SJSA1 (cell line): Measurements from ENCODE around the gene DAB2IP. TPM values are rescaled to one million over a fixed set of nuclear protein-coding genes. Genes with fewer than 3 reads are reported as not detected.

ENCODE experiments used
- DNase-seq, 2 experiments: peaks; one replicate each; pipeline ENCODE4 v3.0.0-alpha.2; 2015 to 2020; ENCODE audit warnings: low spot score in 2 of 2, low read depth in 1 of 2
- H3K27ac ChIP-seq: fragments of 250-450 bp; sonication (Bioruptor Pico); 2 replicates; pipeline ENCODE4 v1.5.1; 2020; ENCODE audit warnings: mild to moderate bottlenecking, moderate library complexity
- H3K27me3 ChIP-seq: fragments of 250-450 bp; sonication (Bioruptor Pico); replicated peaks from 2 replicates; pipeline ENCODE4 v1.5.1; 2020; ENCODE audit warnings: mild to moderate bottlenecking, moderate library complexity
- H3K36me3 ChIP-seq: fragments of 250-450 bp; sonication (Bioruptor Pico); 2 replicates; pipeline ENCODE4 v1.5.1; 2020; ENCODE audit warnings: mild to moderate bottlenecking
- H3K4me1 ChIP-seq: fragments of 250-450 bp; sonication (Bioruptor Pico); replicated peaks from 2 replicates; pipeline ENCODE4 v1.6.1; 2021; ENCODE audit warnings: mild to moderate bottlenecking
- H3K4me3 ChIP-seq: fragments of 250-450 bp; sonication (Bioruptor Pico); 2 replicates; pipeline ENCODE4 v1.5.1; 2020; ENCODE audit warnings: mild to moderate bottlenecking
- H3K9me3 ChIP-seq: fragments of 250-450 bp; sonication (Bioruptor Pico); replicated peaks from 2 replicates; pipeline ENCODE4 v1.5.1; 2020; ENCODE audit warnings: mild to moderate bottlenecking
- total RNA-seq: library from RNA; depleted of rRNA; stranded (reverse); fragments of >200 nt; shearing (Covaris generic); gene quantifications from 2 replicates; pipeline ENCODE4 v1.2.3, GENCODE V29; 2014

Gene DAB2IP
- total RNA-seq, 1 experiment from 2014 or later, result 2.8 TPM

DNA sequence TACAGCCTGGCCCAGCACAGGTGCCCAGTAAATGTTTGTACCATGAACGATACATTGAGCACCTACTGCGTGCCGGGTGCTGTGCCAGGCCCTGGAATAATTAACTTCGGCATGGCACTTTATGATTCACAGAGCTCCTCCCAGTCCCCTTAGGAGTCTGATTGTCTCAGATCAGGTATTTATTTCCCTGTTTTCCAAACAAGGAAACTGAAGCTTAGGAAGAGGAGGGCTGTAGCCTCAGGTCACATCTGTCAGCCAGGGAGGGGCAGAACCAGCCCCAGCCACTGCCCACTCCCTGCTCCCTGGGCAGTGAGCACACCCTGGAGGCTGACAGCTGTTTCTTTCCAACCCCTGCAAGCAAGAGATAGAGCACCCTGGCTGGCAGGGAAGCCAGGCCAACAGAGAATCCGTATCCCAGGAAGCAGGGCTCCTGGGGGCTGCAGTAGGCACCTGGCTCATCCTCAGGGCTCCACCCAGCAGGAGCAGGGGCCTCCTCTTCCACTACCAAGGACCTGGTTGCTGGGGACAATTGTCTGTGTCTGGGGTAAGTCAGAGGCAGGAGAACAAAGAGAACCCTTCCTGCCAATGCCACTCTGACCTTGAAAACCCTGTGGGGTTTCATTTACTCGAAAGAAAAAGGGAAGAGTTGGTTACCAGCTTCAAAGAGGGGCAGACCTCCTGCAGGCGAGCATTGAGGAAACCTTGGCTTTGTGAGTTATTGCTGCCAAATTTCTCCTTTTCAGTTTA is 69.0 kb downstream of the DAB2IP start:
- Histone ChIP-seq H3K4me1 (no peaks in the 10 kb centered on the region), H3K27me3 (no peaks in the 10 kb centered on the region), H3K4me3 (no peak overlapping the region), H3K27ac (no peak overlapping the region), H3K9me3 (no peaks in the 10 kb centered on the region), H3K36me3 (no peaks in the 10 kb centered on the region)
- no peak for DNase-seq

DNA sequence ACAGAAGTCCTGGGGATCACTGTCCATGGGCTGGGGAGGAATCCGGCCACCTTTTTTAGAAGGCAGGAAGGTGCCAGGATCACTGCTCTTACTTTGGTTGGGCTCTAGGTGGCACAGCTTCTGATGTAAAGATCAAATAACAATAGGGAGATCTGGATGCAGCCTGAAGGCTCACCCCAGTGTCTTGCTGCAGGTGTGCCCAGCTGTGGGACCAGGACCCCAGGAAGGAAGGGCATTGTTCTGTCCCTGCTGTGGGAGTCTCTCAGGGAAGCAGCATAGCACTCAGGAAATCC is 69.6 kb downstream of the DAB2IP start:
- no peak for DNase-seq
- no peak overlapping the region for H3K27ac ChIP-seq
- H3K36me3 ChIP-seq, result no peaks in the 10 kb centered on the region
- no peaks in the 10 kb centered on the region for H3K27me3 ChIP-seq
- H3K9me3 ChIP-seq, result no peaks in the 10 kb centered on the region
- no peak overlapping the region for H3K4me3 ChIP-seq
- no peaks in the 10 kb centered on the region for H3K4me1 ChIP-seq

DNA sequence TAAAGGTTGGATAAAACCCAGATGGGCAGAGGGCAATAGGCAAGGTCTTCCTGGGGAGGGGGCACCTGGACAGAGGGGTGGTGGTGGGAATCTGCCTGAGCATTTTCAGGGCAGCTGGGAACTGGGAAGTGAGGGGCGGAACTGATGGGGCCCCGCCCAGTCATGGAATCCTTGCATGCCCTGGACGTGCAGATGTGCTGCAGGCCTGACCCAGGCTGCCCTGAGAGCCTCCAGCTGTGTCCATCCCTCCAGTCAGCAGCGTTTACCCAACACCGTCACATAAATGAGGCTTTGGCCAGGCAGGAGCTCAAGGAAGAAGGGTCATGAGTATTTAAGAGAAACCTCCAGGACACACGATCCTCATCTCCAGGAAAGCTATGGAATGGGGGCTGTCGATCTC is 70.3 kb downstream of the DAB2IP start:
- Histone ChIP-seq H3K4me3 (no peak overlapping the region), H3K27me3 (no peaks in the 10 kb centered on the region), H3K36me3 (no peaks in the 10 kb centered on the region), H3K4me1 (no peaks in the 10 kb centered on the region), H3K9me3 (no peaks in the 10 kb centered on the region), H3K27ac (no peak overlapping the region)
- no peak for DNase-seq

DNA sequence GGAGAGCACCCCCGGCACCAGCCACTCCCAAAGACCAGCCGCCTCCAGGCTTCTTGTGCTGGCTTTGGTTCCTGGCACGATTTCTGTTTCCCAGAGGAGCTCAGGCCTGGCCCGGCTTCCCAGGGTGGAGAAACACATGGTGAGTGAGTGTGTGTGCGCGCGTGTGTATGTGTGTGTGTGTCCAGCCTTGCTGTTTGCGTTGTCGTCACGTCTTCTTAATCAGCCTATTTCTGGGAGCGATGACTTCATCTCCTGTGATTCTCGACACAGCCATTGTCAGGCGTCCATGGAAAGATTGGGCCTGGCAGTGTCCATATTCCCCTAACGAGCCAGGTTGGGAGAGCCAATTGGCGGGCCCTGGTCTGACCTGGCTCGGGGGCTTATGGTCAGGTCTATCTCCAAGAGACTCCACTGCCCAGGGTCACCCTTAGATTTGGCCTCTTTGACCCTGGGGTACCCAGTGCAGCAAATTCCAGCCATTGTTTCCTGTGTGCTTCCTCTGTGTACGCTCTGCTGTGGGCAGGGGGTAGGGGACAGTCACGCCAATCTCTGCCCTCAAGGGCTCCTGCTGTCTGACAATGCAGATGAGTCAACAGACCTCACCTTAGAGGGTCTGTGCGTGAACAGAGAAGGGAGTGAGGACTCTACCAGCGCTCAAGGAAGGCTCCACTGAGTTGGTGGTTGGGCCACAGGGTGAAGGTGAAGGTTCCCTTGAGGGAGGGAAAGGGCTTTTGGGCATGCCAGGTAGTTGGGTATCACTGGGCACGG is 73.8 kb downstream of the DAB2IP start:
- Histone ChIP-seq H3K9me3 (no peaks in the 10 kb centered on the region), H3K4me3 (no peak overlapping the region), H3K27ac (no peak overlapping the region), H3K36me3 (no peaks in the 10 kb centered on the region), H3K27me3 (no peaks in the 10 kb centered on the region), H3K4me1 (no peaks in the 10 kb centered on the region)
- no peak for DNase-seq

DNA sequence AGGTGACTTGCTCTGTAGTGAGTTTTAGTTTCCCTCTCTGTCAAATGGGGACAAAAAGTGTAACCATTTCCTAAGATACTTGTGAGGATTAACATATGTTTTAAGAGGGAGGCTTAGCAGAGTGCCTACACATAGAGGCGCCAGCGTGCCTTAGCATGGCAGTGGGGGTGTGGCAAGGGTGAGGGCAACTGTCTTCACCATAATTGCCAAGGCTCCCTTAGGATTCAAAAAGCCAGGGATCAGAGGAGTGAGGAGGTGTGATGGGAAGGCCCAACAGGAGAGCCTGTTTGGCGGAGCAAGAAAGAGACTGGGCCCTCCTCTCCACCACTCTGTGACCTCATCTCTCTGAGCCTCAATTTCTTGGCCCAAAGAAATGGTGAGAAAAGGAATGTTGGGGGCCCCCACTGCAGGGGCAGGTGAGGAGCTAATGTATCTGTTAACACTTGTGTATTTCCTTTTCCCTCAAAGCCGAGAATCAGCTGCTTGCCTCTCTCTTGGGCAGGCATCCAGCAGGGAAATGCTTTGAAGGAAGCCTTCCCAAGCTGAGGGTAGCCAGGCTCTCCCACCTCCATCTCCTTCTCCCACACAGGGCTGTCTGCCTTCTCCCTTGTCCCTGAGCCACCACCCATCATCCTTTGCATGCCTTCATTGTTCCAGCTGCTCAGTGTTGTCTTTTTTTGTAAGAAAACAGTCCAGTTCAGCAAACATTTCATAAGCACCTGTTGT is 76.0 kb downstream of the DAB2IP start:
- Histone ChIP-seq H3K4me1 (no peaks in the 10 kb centered on the region), H3K36me3 (no peaks in the 10 kb centered on the region), H3K27me3 (no peaks in the 10 kb centered on the region), H3K9me3 (no peaks in the 10 kb centered on the region), H3K27ac (no peak overlapping the region), H3K4me3 (no peak overlapping the region)
- DNase-seq, result no peak

DNA sequence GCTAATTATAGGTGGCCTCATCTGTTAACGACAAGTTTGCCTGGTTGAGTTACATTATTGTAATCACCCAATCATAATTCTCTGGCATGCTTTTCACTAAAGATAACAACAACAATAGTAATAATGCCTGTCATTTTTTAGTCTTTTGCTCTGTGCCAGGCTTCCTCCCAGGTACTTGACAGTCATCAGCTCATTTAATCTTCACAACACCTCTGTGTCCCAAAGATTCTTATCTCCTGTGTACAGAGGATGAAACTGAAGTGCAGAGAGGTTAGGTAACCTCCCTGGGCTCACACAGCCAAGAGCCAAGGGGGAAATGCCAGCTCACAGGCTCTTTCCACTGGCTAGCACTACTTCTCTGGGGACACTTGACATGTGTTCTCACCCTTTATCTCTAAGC is 77.5 kb downstream of the DAB2IP start:
- DNase-seq, result no peak
- no peaks in the 10 kb centered on the region for H3K27me3 ChIP-seq
- H3K4me1 ChIP-seq, result no peaks in the 10 kb centered on the region
- no peak overlapping the region for H3K4me3 ChIP-seq
- no peak overlapping the region for H3K27ac ChIP-seq
- no peaks in the 10 kb centered on the region for H3K9me3 ChIP-seq
- H3K36me3 ChIP-seq, result no peaks in the 10 kb centered on the region

DNA sequence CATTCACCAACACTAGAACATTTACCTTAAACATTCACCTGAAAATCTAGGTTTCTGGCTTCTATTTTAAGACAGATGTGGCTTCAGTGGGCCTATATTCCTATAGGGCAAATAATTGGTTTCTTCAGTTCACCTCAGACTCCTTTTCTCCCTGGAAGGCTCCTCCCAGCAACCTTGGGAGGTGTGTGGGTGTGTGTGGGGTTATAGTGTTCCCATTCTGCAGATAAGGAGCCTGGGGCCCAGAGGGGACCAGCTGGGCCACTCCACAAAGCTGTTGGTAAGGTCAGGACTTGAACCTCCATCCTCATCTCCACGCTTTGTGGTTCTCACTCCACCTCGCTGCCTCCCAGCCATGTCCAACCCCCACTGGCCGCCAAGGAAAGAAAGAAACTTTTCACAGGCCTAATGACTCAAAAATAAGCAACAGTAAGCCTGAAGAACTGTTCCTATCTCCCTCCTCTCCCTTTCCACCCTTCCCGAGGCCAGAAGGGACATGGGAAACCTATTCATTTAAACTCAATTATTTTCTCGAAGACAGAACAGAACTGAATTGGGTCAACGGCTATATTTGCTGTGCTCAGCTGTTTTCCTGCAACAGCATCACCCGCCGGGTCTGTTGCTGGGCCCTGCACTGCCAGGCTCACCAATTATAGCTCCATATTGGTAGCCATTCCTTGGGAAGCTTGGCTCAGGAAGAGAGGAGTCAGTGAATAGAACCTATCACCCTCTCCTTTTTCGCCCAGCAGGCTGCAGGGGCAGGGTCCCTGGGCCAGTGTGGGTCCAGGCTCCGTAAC is 78.5 kb downstream of the DAB2IP start:
- no peak overlapping the region for H3K4me3 ChIP-seq
- no peaks in the 10 kb centered on the region for H3K9me3 ChIP-seq
- no peak overlapping the region for H3K27ac ChIP-seq
- H3K36me3 ChIP-seq, result no peaks in the 10 kb centered on the region
- DNase-seq, result no peak
- H3K4me1 ChIP-seq, result no peaks in the 10 kb centered on the region
- no peaks in the 10 kb centered on the region for H3K27me3 ChIP-seq

DNA sequence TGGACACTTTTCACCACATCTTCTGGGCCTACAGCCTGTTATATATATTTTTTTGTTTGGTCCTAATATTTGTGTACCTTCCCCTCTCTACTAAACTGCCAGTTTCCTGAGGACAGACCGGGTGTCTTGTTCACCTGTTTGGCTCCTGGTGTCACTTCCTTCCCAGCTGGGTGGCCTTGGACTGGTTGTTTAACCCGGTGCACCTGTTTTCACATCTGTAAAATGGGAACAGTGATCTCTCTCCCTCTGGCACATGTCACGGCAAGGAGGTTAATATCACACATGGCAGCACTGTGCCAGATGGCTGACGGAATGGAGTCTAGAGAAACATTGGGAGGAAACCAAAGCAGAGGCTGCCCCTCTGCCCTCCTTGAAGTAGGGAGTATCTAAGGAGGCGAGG is 79.7 kb downstream of the DAB2IP start:
- H3K4me1 ChIP-seq, result no peaks in the 10 kb centered on the region
- no peaks in the 10 kb centered on the region for H3K36me3 ChIP-seq
- H3K4me3 ChIP-seq, result no peak overlapping the region
- no peak overlapping the region for H3K27ac ChIP-seq
- H3K9me3 ChIP-seq, result no peaks in the 10 kb centered on the region
- H3K27me3 ChIP-seq, result no peaks in the 10 kb centered on the region
- DNase-seq, result no peak

DNA sequence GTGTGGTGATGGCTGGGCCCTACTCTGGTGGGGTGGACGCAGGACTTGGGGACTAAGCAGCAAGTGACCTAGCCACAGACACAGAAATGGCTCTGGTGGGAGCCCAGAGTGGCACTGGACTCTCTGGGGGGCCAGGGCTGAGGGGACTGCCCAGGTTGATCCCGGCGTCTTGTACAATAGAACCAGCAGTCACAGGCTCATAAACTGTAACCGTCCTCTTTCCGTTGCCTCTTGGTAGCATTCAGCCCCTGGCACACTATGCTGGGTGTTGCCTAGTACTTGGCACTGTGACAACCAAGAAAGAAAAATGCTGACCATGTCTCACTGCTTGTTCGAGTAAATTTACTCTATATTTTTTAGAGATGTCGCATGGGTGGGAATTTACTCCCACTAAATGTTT is 80.5 kb downstream of the DAB2IP start:
- DNase-seq, result no peak
- no peaks in the 10 kb centered on the region for H3K4me1 ChIP-seq
- no peak overlapping the region for H3K27ac ChIP-seq
- no peaks in the 10 kb centered on the region for H3K27me3 ChIP-seq
- H3K9me3 ChIP-seq, result no peaks in the 10 kb centered on the region
- no peak overlapping the region for H3K4me3 ChIP-seq
- H3K36me3 ChIP-seq, result no peaks in the 10 kb centered on the region

DNA sequence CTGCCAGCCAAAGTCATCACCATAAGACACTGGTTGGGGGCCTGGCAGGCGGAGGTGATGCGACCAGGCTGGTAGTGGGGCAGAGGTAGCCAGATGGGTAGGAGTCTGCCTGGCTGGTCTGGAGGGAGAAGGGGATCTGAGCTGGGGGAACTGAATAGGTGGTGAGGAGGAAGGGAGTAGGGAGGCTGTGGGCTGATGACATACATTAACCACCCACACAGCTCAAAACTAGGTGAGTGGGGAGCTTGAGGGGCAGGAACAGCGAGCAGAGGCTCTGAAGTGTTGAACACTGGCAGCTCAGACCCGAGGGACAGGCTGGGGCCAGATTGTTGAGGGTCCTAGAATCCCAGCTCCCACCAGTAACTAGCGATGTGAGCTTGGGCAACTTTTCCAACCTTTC is 81.0 kb downstream of the DAB2IP start:
- Histone ChIP-seq H3K4me3 (no peak overlapping the region), H3K9me3 (no peaks in the 10 kb centered on the region), H3K36me3 (no peaks in the 10 kb centered on the region), H3K27ac (no peak overlapping the region), H3K4me1 (no peaks in the 10 kb centered on the region), H3K27me3 (no peaks in the 10 kb centered on the region)
- DNase-seq, result no peak

DNA sequence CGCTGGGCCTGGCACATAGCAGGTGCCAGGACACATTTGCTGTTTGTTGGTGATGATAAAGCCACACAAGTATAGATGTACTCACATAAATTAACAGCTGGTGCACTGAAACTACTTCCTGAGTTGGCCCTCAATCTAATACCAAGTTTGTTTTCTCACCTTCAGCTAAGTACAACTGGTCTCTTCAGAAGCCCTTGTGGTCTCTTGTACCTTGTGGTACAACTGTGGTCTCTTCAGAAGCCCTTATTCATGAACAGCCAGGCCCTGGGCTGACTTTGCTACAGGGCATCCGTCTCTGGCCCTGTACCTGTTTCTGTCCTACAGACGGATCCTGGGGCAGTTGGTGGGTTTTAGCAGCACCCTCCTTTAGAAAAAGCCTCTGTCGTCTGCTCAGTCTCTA is 81.5 kb downstream of the DAB2IP start:
- H3K4me1 ChIP-seq, result no peaks in the 10 kb centered on the region
- H3K27me3 ChIP-seq, result no peaks in the 10 kb centered on the region

DNA sequence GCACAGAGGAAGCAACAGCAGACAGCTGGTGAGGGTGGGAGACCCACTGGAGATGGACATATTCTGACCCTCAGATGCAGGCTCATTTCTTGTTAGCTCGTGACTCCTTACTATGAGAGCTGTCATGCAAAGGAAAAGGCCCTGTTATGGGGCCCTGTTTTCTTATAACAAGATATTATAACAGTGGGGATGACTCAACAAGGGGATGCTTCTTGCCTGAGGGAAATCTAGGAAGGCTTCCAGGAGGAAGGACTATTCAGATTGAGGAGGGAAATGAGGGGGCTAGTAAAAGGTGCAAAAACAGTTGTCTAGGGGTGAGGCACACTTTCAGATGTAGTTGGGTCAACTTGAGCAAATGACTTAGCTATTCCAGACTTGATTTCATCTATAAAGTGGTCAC is 83.0 kb downstream of the DAB2IP start:
- no peaks in the 10 kb centered on the region for H3K4me1 ChIP-seq

More for the DNA sequence above, 81.5 kb downstream of the DAB2IP start:
- Histone ChIP-seq H3K36me3 (no peaks in the 10 kb centered on the region), H3K27ac (no peak overlapping the region), H3K9me3 (no peaks in the 10 kb centered on the region), H3K4me3 (no peak overlapping the region)
- DNase-seq, result no peak

DNA sequence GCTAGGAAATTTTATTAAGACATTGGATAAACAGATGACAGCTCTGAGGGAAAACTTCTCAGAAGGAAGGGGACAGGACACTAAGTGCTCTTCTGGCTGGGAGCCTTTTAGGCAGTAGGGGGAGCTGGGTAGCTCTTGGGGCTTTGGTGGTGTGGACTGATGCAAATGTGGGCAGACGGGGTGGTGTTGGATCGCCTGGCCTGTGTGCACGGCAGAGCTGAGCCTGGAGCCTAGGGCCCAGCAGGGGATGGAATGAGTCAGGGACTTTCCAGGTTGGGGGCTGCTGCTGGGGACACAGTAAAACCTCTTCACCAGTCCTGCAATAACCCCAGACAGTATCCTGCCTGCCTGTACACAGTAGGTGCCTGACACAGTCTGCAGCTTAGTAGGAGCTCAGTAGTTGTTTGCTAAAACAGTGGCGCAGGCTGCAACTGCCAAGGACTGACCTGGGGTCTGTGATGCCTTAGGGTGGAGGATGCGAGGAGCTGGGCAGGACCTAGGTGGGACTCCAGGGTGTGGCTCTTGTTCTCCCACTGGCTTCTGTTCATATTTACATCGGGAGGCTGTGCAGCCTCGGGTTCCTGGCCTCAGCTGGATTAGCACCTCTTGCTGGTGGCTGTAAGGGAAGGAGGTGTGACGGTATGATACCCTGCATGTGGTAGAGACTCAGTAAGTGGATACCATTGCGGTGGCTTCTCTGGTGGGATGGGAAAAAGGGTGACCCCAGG is 83.8 kb downstream of the DAB2IP start:
- no peaks in the 10 kb centered on the region for H3K36me3 ChIP-seq
- no peak overlapping the region for H3K27ac ChIP-seq
- H3K4me1 ChIP-seq, result no peaks in the 10 kb centered on the region
- no peak overlapping the region for H3K4me3 ChIP-seq
- H3K9me3 ChIP-seq, result no peaks in the 10 kb centered on the region
- no peaks in the 10 kb centered on the region for H3K27me3 ChIP-seq
- no peak for DNase-seq

More for the DNA sequence above, 83.0 kb downstream of the DAB2IP start:
- H3K9me3 ChIP-seq, result no peaks in the 10 kb centered on the region
- no peaks in the 10 kb centered on the region for H3K36me3 ChIP-seq
- H3K27me3 ChIP-seq, result no peaks in the 10 kb centered on the region
- H3K27ac ChIP-seq, result no peak overlapping the region
- no peak overlapping the region for H3K4me3 ChIP-seq
- no peak for DNase-seq
